MM.1S (cell line): ENCODE results near the gene ABCG8.

Experiments
- CTCF ChIP-seq: fragments of 300-600 bp; sonication (generic); IDR thresholded peaks from 2 replicates; pipeline ENCODE4 v1.5.1; 2016; ENCODE audit warnings: antibody characterized with exemption, low read length, mixed read lengths
- EZH2 ChIP-seq: fragments of 300-600 bp; sonication (generic); optimal IDR thresholded peaks from 2 replicates; pipeline ENCODE3; 2017; ENCODE audit warnings: low read depth, mild to moderate bottlenecking, antibody characterized with exemption, low read length, mixed read lengths
- EZH2phosphoT487 ChIP-seq: fragments of 300-600 bp; sonication (generic); IDR thresholded peaks from 2 replicates; pipeline ENCODE4 v1.6.1; 2018; ENCODE audit warnings: antibody characterized with exemption, low read length

- TF ChIP-seq CTCF = no peak
- no peak for TF ChIP-seq EZH2
- no peak for TF ChIP-seq EZH2phosphoT487
Observed at GRCh38 chr2:43822839-43823238, 15.9 kb upstream of the ABCG8 start.
